Peyer's patch (tissue), 4 donors: ENCODE measurements around the gene KANSL1. TPM values are rescaled to one million over a fixed set of nuclear protein-coding genes. Genes with fewer than 3 reads are reported as not detected.

ENCODE experiments used
- DNase-seq, 3 donors: peaks; one replicate each; pipeline ENCODE4 v3.0.0-alpha.2; 2017 to 2019
- H3K27ac ChIP-seq, 4 donors: fragments of 200-600 bp; sonication (generic); one replicate each; pipeline ENCODE4 v1.5.1; 2016 to 2019
- H3K27me3 ChIP-seq, 2 donors: fragments of 200-600 bp; sonication (generic); one replicate each; pipeline ENCODE4 v1.5.1; 2019
- H3K36me3 ChIP-seq, 3 donors: fragments of 200-600 bp; sonication (generic); one replicate each; pipeline ENCODE4 v1.5.1; 2016 to 2019
- H3K4me1 ChIP-seq, 4 donors: fragments of 200-600 bp; sonication (generic); one replicate each; pipeline ENCODE4 v1.5.1; 2016 to 2019
- H3K4me3 ChIP-seq, 4 donors: fragments of 200-600 bp; sonication (generic); 1 replicate in 3 of 4; 2 replicates in 1 of 4; pipeline ENCODE4 v1.5.1; 2016 to 2019; ENCODE audit warnings: mild to moderate bottlenecking in 1 of 4
- H3K9me3 ChIP-seq, 4 donors: fragments of 200-600 bp; sonication (generic); one replicate each; pipeline ENCODE4 v1.5.1; 2016 to 2019; ENCODE audit warnings: mild to moderate bottlenecking in 1 of 4
- CTCF ChIP-seq, 6 experiments: fragments of 450-650 bp in 4 of 6; fragments of 200-600 bp in 2 of 6; sonication (generic) in 1 of 6; IDR thresholded peaks; one replicate each; pipeline ENCODE4 v1.5.1; 2017 to 2019; ENCODE audit warnings: antibody characterized with exemption in 6 of 6, mild to moderate bottlenecking in 3 of 6, moderate library complexity in 1 of 6
- POLR2A ChIP-seq, 2 donors: fragments of 450-650 bp; IDR thresholded peaks; one replicate each; pipeline ENCODE4 v1.5.1; 2017; ENCODE audit warnings: antibody characterized with exemption in 2 of 2, mild to moderate bottlenecking in 2 of 2, moderate library complexity in 2 of 2
- total RNA-seq, 4 donors: library from RNA; depleted of rRNA; stranded (reverse); fragments of >200 nt; gene quantifications; one replicate each; pipeline ENCODE4 v1.1.0, GENCODE V29; 2016

KANSL1 gene
- total RNA-seq, 4 donors from 2014 or later: 97.6 to 328 (median 141) TPM

GRCh38 chr17:46127524-46127923, 65.7 kb downstream of the KANSL1 start:
- Histone ChIP-seq H3K27ac (no peak overlapping the region), H3K36me3 (no peaks in the 10 kb centered on the region), H3K4me3 (no peak overlapping the region), H3K27me3 (no peaks in the 10 kb centered on the region), H3K9me3 (no peaks in the 10 kb centered on the region), H3K4me1 (peaks cover 0 to 30% (median 3%) of the 10 kb centered on the region in 4 donors)
- TF ChIP-seq CTCF (IDR thresholded peaks at IDR 0.05) (no peak), POLR2A (IDR thresholded peaks at IDR 0.05) (no peak)
- no peak for DNase-seq

GRCh38 chr17:46126840-46127239, 66.4 kb downstream of the KANSL1 start:
- TF ChIP-seq CTCF (IDR thresholded peaks at IDR 0.05) (no peak), POLR2A (IDR thresholded peaks at IDR 0.05) (no peak)
- H3K27me3 ChIP-seq: no peaks in the 10 kb centered on the region
- H3K4me3 ChIP-seq: no peak overlapping the region
- DNase-seq: no peak
- peaks cover 0 to 37% (median 6%) of the 10 kb centered on the region in 4 donors for H3K4me1 ChIP-seq
- no peak overlapping the region for H3K27ac ChIP-seq
- H3K36me3 ChIP-seq: no peaks in the 10 kb centered on the region
- no peaks in the 10 kb centered on the region for H3K9me3 ChIP-seq

- Histone ChIP-seq H3K36me3 (no peaks in the 10 kb centered on the region), H3K27ac (peak overlapping the region in 1 of 4 donors; percentile 8), H3K4me3 (no peak overlapping the region), H3K27me3 (no peaks in the 10 kb centered on the region), H3K4me1 (peaks cover 0 to 47% (median 9%) of the 10 kb centered on the region in 4 donors), H3K9me3 (no peaks in the 10 kb centered on the region)
- DNase-seq: no peak
- TF ChIP-seq POLR2A (IDR thresholded peaks at IDR 0.05) (no peak), CTCF (IDR thresholded peaks at IDR 0.05) (no peak)
Observed at GRCh38 chr17:46125831-46126230, 67.4 kb downstream of the KANSL1 start.

- H3K27me3 ChIP-seq: no peaks in the 10 kb centered on the region
- peaks cover 0 to 52% (median 9%) of the 10 kb centered on the region in 4 donors for H3K4me1 ChIP-seq
- DNase-seq: no peak
- H3K4me3 ChIP-seq: no peak overlapping the region
- H3K36me3 ChIP-seq: no peaks in the 10 kb centered on the region
- peak overlapping the region in 1 of 4 donors; percentile 8 for H3K27ac ChIP-seq
- H3K9me3 ChIP-seq: no peaks in the 10 kb centered on the region
- TF ChIP-seq POLR2A (IDR thresholded peaks at IDR 0.05) (no peak), CTCF (IDR thresholded peaks at IDR 0.05) (no peak)
Observed at GRCh38 chr17:46124695-46125592, 68.3 kb downstream of the KANSL1 start.

GRCh38 chr17:46123607-46124006, 69.6 kb downstream of the KANSL1 start:
- DNase-seq: no peak
- TF ChIP-seq CTCF (IDR thresholded peaks at IDR 0.05): no peak
- no peak for TF ChIP-seq POLR2A (IDR thresholded peaks at IDR 0.05)
- Histone ChIP-seq H3K36me3 (no peaks in the 10 kb centered on the region), H3K9me3 (no peaks in the 10 kb centered on the region), H3K27me3 (no peaks in the 10 kb centered on the region), H3K4me1 (peaks cover 0 to 47% (median 9%) of the 10 kb centered on the region in 4 donors), H3K4me3 (no peak overlapping the region), H3K27ac (no peak overlapping the region)
